WI38 (cell line): Measurements from ENCODE around the gene CAND1.

Experiments used
- H3K4me3 ChIP-seq: 2 replicates; pipeline ENCODE4 v1.5.1; 2011; ENCODE audit warnings: low read depth, mild to moderate bottlenecking, control low read depth, low read length
- TF ChIP-seq, protein P1 (sequence below): IDR thresholded peaks from 2 replicates; pipeline ENCODE4 v1.5.1; 2012; ENCODE audit warnings: low read depth, mild to moderate bottlenecking, control low read depth, low read length

Gene CAND1

GRCh38 chr12:67299526-67299925, 30.4 kb downstream of the CAND1 start:
- TF ChIP-seq, protein P1, sequence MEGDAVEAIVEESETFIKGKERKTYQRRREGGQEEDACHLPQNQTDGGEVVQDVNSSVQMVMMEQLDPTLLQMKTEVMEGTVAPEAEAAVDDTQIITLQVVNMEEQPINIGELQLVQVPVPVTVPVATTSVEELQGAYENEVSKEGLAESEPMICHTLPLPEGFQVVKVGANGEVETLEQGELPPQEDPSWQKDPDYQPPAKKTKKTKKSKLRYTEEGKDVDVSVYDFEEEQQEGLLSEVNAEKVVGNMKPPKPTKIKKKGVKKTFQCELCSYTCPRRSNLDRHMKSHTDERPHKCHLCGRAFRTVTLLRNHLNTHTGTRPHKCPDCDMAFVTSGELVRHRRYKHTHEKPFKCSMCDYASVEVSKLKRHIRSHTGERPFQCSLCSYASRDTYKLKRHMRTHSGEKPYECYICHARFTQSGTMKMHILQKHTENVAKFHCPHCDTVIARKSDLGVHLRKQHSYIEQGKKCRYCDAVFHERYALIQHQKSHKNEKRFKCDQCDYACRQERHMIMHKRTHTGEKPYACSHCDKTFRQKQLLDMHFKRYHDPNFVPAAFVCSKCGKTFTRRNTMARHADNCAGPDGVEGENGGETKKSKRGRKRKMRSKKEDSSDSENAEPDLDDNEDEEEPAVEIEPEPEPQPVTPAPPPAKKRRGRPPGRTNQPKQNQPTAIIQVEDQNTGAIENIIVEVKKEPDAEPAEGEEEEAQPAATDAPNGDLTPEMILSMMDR, result no peak
- no peak overlapping the region for H3K4me3 ChIP-seq

DNA sequence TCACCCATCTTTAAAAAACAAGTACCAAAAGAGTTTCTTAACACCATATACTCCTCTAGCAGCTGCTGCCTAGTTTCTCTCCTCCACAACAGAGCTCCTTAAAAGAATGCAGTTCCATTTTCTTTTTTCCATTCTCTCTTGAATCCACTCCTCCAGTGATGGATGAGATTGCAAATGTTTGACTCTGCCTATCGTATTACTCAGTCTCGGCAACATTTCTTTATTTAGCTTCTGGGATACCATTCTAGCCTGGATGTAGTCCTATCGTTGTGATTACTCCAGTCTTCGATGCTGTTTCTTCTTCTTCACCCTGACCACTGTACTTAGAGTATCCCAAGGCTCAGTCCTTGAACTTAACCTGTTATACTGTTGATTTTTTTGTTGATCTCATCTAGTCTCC, 30.8 kb downstream of the CAND1 start:
- TF ChIP-seq, protein P1, result no peak
- H3K4me3 ChIP-seq, result no peak overlapping the region

GRCh38 chr12:67302162-67302561, 33.0 kb downstream of the CAND1 start:
- no peak overlapping the region for H3K4me3 ChIP-seq
- TF ChIP-seq, protein P1, result no peak

DNA sequence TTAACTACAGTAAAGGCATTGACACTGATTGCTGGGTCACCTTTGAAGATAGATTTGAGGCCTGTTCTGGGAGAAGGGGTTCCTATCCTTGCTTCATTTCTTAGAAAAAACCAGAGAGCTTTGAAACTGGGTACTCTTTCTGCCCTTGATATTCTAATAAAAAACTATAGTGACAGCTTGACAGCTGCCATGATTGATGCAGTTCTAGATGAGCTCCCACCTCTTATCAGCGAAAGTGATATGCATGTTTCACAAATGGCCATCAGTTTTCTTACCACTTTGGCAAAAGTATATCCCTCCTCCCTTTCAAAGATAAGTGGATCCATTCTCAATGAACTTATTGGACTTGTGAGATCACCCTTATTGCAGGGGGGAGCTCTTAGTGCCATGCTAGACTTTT, 36.4 kb downstream of the CAND1 start:
- TF ChIP-seq, protein P1, result no peak
- no peak overlapping the region for H3K4me3 ChIP-seq

GRCh38 chr12:67306712-67307111, 37.6 kb downstream of the CAND1 start:
- TF ChIP-seq, protein P1, result no peak
- no peak overlapping the region for H3K4me3 ChIP-seq

GRCh38 chr12:67315661-67316060, 46.5 kb downstream of the CAND1 start:
- H3K4me3 ChIP-seq, result no peak overlapping the region
- TF ChIP-seq, protein P1, result no peak

- TF ChIP-seq, protein P1, result no peak
- H3K4me3 ChIP-seq, result no peak overlapping the region
Measured at GRCh38 chr12:67318786-67319185, 49.6 kb downstream of the CAND1 start.
